DMS79 (cell line): ENCODE results near the gene CXXC5.

Experiments
- DNase-seq: peaks from one replicate; lab custom pipeline; 2025; lab: John Stamatoyannopoulos, UW

The CXXC5 gene

GRCh38 chr5:139651853-139652787, 4.0 kb downstream of the CXXC5 start:
- DNase-seq = no peak

GRCh38 chr5:139652788-139653241, 4.7 kb downstream of the CXXC5 start:
- DNase-seq = no peak

GRCh38 chr5:139653616-139654015, 5.5 kb downstream of the CXXC5 start:
- no peak for DNase-seq

- DNase-seq = no peak
Observed at GRCh38 chr5:139654464-139654863, 6.3 kb downstream of the CXXC5 start.

- no peak for DNase-seq
Observed at GRCh38 chr5:139654871-139655491, 6.8 kb downstream of the CXXC5 start.

- DNase-seq = no peak
Observed at GRCh38 chr5:139655727-139656271, 7.7 kb downstream of the CXXC5 start.

GRCh38 chr5:139657363-139658321, 9.5 kb downstream of the CXXC5 start:
- no peak for DNase-seq

GRCh38 chr5:139658501-139658927, 10.4 kb downstream of the CXXC5 start:
- no peak for DNase-seq

GRCh38 chr5:139658928-139659667, 10.9 kb downstream of the CXXC5 start:
- DNase-seq = no peak

- no peak for DNase-seq
Observed at GRCh38 chr5:139659695-139660101, 11.5 kb downstream of the CXXC5 start.

- no peak for DNase-seq
Observed at GRCh38 chr5:139660105-139660922, 12.2 kb downstream of the CXXC5 start.

- DNase-seq = no peak
Observed at GRCh38 chr5:139660923-139661814, 13.0 kb downstream of the CXXC5 start.

GRCh38 chr5:139662617-139663016, 14.5 kb downstream of the CXXC5 start:
- no peak for DNase-seq

GRCh38 chr5:139663207-139664085, 15.3 kb downstream of the CXXC5 start:
- no peak for DNase-seq

GRCh38 chr5:139664086-139664693, 16.0 kb downstream of the CXXC5 start:
- no peak for DNase-seq

- no peak for DNase-seq
Observed at GRCh38 chr5:139664727-139665351, 16.7 kb downstream of the CXXC5 start.

- no peak for DNase-seq
Observed at GRCh38 chr5:139665626-139666025, 17.5 kb downstream of the CXXC5 start.
